Body of pancreas (tissue), 4 donors: ENCODE measurements around the gene WDR7.

ENCODE experiments used
- POLR2A ChIP-seq, 3 donors: fragments of 450-650 bp; IDR thresholded peaks; one replicate each; pipeline ENCODE4 v1.6.1; 2016; ENCODE audit warnings: antibody characterized with exemption in 3 of 3, mild to moderate bottlenecking in 2 of 3
- TF ChIP-seq, protein P1 (sequence below), 7 experiments: fragments of 450-650 bp in 4 of 7; fragments of 200-600 bp in 3 of 7; sonication (generic) in 3 of 7; IDR thresholded peaks; one replicate each; pipeline ENCODE4 v1.5.1; 2016 to 2019; ENCODE audit warnings: antibody characterized with exemption in 7 of 7

DNA sequence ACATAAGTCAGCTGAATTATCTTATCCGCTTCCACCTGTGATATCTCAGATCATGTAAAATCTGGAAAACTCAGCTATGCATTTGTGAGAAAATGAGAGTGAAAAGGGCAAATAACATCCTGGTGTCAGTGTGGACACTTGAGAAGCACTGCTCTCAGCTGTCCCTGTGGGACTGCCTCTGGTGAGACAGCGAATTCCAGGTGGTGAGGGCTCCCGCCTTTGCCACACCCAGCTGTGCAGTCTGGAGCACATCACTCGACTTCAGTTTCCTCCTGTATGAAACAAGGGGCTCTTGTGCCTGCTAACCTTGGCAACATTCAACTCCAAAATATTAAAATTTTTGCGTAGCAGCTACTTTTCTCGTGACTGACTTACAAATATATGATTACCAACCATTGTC lies 300.9 kb downstream of the WDR7 start:
- TF ChIP-seq, protein P1, sequence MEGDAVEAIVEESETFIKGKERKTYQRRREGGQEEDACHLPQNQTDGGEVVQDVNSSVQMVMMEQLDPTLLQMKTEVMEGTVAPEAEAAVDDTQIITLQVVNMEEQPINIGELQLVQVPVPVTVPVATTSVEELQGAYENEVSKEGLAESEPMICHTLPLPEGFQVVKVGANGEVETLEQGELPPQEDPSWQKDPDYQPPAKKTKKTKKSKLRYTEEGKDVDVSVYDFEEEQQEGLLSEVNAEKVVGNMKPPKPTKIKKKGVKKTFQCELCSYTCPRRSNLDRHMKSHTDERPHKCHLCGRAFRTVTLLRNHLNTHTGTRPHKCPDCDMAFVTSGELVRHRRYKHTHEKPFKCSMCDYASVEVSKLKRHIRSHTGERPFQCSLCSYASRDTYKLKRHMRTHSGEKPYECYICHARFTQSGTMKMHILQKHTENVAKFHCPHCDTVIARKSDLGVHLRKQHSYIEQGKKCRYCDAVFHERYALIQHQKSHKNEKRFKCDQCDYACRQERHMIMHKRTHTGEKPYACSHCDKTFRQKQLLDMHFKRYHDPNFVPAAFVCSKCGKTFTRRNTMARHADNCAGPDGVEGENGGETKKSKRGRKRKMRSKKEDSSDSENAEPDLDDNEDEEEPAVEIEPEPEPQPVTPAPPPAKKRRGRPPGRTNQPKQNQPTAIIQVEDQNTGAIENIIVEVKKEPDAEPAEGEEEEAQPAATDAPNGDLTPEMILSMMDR (IDR thresholded peaks at IDR 0.05) = no peak
- no peak for TF ChIP-seq POLR2A (IDR thresholded peaks at IDR 0.05)
